CD4-positive, alpha-beta T cell treated with Interleukin-10 for 1 hour (primary cell): ENCODE results near the gene CDH13.

ENCODE experiments used
- DNase-seq: peaks from one replicate; pipeline ENCODE4 v3.0.0-alpha.2; 2020

CDH13 gene

DNA sequence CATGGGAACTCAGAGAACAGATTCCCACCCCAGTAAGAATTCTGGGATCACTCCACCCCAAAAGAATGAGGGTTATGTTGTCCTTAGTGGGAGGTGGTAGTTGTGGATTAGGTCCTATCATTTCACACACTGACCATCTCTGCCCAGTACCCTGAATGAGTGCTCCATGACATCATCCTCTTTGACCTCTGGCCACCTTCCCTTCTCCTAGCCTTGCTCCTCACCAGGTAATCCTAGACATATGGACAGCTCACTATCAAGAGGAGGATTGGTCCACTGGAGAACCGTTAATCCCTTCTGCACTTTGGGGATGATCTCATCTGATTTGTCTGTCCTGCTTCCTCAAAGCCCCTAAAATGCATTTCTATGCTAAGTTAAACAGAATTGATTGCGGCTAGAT is 642.8 kb downstream of the CDH13 start:
- no peak for DNase-seq

DNA sequence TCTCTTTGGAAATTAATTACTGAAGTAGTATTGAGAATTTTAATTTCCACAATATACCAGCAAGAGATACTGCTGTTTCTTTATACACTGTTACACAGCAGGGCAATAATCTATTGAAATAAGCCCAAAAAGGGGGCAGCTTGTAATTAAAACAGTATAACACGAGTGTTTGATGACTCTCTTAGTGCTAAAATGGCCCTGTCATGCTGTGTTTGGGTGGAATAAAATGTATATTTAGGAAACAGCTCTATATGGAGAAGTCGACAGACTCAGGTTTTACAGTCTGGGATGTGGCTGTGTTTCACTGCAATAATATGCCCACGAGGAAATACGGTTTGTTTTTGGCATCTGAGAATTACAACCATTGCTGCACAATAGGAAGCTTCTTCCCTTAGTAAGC is 643.3 kb downstream of the CDH13 start:
- DNase-seq = no peak

DNA sequence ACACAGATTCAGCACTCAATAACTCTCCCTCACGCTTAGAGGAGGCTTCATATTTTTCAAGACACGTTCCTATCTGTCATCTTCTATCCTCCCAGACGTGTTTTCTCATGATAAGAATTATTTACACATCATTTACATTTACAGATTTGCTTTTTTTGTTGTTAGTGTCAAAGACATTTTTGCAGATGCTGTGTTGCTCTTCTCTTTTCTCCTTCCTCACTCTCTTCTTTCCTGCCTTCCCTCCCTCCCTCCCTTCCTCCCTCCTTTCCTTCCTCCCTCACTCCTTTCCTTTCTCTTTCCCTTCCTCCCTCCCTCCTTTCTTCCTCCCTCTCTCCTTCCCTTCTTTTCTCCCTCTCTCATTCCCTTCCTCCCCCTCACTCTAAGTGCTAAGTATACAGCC is 643.9 kb downstream of the CDH13 start:
- DNase-seq = no peak

DNA sequence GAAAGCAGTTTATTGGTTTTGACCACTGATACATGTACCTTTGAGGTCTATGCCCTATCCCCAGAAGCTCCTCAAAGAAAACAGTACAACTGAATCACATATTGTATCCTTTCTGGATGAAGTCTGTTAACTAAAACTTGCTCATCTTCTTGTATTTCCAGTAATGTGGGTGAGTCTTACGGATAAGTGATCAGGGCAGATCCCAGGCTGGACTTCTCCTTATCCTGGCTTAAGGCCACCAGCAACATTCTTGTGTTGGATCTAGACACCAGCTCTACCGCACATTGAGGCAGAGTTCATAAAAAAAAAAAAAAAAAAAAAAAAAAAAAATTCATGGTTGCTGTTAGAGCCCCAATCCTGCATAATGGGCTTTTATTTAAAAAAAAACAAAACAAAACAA is 644.4 kb downstream of the CDH13 start:
- DNase-seq = no peak

DNA sequence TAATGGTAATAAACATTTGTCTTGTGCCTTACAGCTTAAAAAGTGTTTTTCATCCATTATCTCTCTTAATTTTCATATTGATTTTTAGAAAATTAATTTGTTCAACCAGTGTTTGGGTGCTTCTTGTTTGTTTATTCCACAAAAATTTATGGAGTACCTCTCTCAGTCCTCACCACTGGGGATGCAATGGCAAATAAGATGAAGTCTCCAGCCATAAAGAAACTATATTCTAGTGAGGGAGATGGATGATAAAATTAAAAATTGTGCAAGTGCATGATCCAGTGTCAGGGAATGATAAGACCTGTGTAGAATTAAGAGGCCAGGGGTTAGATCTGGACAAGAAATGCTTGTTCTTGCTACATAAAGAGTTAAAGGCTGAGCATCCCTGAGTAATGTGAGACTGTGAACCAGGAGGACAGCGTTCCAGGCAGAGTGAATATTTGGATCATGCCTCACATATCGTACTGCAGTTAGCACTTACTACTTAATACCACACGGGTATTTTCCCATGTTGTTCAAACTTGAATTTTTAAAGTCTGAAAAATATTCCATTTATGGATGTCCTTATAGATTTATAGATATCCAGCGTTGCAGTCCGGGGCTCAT is 645.3 kb downstream of the CDH13 start:
- no peak for DNase-seq

DNA sequence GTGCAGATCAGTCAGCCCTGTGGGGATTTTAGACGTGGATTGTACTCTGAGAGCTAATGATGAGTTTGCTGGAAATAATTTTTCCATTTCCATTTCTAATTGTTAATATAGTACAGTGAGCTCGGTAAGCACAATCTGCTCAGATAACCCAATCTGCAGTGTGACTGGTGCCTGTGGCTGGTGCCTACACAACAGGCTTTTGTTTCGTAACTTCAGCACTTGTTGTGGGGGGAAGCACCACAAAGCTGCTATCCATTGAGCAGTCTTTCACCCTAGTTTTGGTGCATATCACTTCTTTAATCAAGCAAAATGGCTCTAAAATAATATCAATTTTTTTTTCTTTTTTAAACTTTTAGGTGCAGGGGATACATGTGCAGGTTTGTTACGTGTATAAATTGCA is 646.1 kb downstream of the CDH13 start:
- no peak for DNase-seq

DNA sequence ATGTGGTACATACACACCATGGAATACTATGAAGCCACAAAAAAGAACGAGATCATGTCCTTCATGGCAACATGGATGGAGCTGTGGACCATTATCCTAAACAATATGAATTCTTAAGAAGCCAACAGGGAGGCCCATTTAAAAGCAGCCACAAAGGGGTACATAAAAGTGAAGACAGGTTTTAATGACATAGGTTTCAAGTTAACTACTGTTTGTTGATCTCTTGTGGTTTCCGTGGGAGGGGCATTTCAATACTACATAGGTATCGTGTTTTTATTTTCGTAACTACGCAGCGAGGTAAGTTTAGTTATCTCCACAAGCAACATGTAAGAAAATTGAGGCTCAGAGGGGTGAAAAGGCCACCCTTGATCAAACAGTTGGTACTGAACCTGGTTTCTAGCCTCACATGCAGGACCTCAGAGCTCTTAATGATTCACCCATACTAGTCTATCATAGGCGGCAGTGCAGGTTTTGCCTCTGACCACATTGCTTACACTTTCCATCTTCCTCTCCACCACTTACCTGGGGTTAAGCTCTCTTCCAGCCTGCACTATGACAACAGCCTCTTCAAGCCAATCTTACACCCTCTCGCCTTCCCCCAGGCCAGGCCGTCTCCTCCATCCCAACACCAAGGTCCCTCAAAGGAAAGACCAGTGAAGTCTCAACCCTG is 646.9 kb downstream of the CDH13 start:
- no peak for DNase-seq

DNA sequence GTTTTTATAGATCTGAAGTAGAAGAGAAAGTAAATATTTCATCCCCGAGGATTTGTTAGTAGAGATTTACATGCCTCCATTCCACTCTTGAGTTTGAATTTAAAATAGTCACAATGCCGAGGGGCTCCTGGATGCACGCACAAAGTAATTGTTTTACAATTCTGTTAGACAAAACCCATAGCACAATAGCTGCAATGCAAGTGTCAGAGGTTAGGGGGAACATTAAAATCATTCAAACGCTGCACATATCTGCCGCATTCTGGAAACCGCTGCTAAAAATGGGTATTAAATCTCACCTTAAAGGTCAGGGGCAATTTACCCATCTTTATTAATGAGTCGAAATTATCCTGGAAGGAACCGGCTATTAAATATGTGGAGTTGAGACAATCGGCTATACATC is 652.5 kb downstream of the CDH13 start:
- DNase-seq = no peak

DNA sequence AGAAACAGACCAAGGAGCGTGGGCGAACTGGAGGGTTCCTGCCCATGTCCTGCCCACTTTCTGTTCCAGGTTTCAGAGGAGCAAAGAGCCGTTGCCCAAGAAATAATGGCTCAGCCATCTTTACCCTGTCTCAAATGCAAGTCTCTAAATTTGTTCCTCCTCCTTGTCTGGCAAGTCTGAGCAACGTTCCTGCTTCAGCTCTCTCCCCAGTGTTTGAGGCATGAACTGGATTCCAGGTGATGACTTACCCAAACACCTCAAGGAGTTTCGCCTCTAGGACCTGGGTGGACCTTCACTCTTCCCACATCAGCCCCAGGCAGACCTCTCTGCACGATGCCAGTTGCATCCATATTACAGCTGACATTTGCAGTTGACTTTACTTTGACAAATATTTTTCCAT is 659.2 kb downstream of the CDH13 start:
- DNase-seq = no peak

DNA sequence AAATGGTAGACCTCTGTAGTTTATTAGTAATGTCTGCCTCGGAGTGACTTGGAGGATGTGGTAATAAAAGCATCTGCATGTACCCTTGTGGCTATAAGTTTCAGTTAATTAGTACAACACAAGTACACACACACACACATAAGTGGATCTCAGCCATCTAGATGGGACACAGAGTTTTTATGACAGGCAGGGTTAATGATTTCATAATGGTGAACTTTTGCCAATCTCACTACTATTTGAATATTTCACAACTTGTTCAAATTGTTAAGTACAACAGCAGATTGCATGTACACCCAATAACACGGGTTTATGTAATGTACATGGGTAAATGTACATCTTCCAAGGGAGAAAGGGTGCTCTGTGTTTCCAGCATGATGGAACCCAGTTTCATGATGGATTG is 669.7 kb downstream of the CDH13 start:
- no peak for DNase-seq

DNA sequence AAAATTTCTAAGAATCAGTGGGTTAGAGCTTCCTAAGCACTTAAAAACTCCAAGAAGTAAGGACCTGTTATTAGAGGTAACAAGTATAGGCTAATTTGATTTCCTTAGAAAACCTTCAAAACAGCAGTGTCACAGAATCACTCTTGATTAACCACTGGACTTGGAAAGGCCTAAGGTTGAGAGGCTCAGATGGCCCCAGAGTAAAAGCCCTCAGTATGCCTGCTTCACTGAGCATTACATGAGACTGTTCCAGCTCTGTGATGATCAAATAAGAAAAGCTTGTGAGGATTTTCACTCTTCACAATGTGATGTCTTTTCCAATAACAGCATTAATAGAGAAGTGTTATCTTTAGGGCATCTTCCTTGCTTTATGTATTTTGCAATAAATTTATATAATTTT is 671.8 kb downstream of the CDH13 start:
- DNase-seq = no peak

DNA sequence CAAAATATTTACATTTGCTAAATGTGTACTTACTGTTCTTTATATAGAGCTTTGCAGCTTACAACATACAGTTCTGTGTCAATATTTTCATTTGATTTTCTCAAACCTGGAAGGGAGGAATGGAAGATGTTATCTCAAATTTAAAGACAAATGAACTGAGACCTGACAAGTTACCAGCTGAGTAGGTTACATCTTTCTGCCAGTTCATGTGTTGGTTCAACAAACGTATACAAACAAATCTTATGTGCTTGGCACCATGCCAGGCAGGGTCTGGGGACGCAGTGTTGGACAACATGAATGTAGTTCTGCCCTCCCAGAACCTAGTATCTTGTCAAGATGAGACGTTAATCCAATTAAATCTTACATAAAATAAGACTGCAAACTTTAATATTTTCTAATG is 673.6 kb downstream of the CDH13 start:
- DNase-seq = no peak

DNA sequence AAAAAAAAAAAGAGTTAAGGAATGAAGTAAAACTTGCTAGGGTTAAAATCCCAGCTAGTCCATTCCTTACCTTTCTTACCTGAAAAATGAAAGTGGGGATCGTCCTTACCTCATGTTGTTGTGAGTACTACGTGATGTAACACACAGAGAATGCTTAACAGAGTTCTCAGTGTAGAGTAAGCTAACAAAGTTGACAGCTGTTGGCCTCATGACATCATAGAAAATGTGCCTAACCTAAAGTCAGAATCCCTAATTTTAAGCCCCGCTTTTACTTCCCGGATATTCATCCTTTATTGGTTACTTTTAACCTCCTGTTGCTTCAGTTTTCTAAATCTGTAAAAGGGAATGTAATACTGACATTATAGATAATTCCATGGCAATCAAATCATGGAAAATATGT is 675.2 kb downstream of the CDH13 start:
- no peak for DNase-seq

DNA sequence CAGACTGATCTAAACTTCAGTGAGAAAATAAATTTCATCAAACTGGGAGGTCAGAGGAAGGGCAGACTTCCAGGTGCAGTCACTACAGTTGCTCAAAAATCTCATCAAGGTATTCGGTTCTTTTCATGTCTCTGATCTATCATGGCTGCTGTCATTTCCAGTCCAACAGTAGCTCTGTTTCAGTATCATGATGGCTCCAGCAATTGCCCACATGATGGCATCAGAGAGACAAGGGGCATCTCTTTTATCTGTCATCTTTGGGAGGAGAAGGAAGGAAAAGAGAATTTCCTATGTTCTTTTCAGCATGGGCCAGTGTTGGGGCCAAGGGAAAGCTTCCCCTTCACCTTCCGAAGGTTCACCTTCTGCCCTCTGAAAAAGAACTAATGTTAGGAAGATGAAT is 676.1 kb downstream of the CDH13 start:
- no peak for DNase-seq

DNA sequence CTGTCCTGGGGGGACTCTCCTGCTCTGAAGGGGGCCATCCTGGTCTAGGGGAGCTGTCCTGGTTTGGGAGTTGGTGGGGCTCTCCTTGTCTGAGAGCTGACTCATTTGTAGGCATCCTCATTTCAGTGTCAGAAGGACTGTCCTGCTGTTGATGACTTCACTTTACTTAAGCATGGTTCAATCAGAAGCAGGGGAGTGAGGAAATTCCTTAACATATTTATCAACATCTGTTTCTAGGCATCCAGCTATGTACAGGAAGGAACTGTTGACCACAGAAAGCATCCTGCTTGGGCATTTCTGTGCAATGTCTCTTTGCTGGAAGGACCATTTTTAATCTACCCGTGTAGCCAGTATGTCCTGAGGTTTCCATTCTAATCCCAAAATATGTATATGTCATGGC is 678.3 kb downstream of the CDH13 start:
- no peak for DNase-seq

DNA sequence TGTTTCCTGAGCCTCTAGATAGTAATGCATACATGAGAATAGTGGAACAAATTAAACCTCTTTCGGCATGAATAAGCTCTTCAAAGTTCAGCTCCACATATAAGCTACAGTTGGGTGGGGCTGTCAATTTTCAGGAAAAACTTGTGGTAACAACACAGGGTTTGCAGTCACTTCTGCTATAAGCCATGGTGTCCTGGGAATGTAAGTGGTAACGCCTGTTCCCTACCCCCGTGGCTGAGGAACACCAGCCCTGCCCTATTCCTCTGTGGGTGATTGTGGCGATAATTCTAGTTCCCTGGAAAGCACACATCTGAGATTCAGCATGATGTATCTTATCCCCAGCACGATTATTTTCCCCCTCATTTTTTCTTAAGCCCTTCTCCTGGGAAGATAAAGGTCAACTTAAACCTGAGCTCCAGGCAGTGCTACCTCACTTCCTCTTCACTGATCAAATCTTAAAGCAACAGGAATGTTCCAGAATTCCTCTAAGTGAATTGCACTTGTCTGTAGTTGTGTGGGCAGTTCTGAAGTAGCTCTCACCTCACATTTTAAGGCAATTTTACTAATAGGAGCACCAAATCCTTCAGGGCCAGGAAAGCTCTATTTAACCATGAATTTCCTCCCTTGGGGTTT is 680.3 kb downstream of the CDH13 start:
- DNase-seq = no peak

DNA sequence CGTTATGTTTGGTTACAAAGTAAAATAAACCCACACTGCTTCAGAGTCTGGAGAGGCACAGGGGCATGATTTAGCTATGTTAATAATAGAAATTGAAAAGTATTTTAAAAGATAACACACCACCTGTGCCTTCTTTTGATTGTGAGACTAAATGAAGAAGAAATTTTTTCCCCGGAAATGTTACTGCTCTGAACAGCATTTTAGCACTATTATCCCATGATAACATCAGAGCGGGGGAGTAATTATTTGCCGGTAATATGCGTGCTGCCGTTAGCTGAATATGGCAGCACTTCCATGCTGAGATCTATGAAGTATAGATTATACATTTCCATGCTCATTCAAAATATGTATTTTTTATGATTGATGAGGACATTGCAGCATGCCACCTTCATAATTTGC is 680.8 kb downstream of the CDH13 start:
- no peak for DNase-seq

DNA sequence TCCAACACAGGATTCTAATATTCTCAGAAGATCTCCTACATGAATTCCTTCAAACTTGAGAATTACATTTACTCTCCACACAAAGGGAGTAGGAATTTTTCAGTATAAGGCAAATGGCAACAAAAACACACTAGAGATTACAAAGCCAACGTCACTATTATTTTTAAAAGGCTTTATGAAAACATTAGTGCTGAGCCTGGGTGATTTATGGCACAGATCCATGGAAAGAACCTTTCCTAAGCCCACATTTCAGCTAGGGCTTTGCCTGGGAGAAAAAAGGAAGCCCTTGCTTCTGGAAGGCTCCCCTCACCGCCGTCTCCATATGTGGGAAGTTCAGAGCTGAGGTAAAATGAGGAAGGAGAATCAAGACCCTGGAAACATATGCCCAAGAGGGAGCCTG is 681.6 kb downstream of the CDH13 start:
- DNase-seq = no peak

DNA sequence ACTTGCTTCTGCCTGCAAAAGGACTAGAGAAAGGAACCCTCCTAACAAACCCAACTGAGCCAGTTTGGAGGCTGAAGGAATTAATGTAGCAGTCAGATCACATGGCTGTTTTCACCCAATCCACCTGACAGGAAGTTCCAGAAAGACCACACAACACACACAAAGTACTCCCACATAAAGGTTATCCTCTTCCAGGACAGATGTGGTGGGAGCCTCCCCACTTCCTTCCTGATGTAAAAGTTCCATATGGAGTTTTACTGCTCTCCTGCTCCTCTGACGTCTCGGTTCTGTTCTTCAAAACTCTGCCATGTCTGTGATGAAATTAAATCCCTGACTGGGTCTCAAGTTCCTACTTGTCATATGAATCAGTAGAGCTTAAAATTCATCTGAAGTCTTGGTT is 684.0 kb downstream of the CDH13 start:
- no peak for DNase-seq

DNA sequence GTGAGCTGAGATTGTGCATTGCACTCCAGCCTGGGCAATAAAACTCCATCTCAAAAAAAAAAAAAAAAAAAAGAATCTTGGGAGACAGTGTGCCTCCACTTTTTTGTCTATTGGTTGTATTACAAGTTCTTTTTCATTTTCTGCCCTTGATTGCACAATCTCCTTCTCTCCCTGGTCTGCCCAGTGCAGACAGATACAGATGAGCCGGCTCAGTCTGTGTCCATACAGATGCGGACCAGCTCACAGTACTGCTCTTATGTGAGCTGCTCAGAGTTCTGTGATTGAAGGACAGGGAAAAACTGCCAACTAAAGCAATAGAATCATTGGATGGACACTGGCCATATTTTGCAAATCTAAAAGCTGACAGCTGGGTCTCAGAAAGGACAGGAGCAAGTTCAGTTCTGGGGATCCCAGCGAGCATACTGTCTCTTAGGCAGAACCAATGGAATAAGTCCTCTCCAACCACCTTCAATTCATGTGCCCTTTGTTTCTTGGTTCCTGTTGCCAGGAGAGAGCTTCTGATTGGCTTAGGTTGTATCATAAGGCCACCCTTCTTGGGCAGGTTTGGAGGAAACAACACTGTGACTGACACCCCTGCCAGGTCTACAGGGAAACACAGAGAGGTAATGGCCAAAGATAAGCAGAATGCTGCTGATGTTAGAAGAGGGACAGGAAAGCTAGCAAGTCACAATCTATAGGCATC is 685.4 kb downstream of the CDH13 start:
- no peak for DNase-seq

DNA sequence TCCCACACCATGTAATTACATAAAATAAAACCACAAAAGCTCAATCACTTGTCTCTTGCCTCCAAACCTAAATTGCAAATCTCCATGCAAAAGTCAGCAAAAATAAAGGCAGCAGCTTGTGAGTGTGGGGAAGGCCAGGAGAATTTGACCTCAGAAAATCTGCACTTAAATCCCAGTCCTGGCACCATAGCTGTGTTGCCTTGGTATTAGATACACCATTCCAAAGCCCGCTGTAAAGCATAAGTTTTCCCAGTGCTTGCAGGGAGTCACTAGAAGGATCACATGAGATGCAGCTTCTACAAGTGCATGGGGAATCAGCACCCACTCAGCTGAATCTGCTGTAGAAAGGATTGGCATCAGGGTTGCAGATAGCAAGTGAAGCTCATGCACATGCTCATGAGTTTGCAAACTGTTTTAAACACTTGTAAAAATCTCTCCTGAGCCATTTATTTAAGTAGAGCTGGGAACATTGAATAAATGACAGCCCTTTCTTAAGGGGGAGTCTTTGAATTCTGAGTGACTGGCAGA is 686.0 kb downstream of the CDH13 start:
- DNase-seq = no peak

DNA sequence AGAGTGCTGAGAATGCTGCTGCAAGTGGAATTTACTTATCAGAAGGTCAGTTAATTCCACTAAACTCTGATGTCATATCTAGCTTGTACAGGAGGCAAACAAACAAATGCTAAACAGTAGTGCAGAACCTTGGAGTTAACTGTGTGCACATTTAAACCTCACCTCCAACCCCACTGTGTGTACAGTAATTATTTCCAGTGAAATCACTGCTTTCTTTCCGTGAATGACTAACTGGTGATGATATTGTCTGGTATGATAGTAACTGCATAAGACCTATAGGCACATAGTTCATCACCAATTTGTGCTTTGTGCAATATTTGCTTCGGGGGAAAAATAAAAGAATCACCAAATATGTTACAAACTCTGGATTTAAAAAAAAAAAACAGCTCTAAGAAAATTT is 688.5 kb downstream of the CDH13 start:
- no peak for DNase-seq

DNA sequence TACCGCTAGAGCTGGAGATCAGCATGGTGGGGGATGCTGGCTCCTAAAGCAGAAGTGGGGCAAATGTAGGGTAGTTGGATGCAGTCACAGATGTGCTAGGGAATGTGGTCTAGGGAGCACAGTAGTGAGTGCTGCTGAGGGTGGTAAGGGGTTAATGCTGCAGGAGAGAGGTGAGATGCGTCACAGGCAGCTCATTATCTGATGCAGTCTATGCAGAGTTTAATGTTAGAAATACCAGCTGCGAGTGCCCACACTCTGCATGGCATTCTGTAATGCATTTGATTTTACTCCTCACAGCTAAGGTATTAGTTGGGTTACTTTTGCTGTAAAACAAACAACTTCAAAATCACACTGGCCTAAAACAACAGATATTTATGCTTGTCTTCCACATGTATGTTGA is 689.7 kb downstream of the CDH13 start:
- DNase-seq = no peak

DNA sequence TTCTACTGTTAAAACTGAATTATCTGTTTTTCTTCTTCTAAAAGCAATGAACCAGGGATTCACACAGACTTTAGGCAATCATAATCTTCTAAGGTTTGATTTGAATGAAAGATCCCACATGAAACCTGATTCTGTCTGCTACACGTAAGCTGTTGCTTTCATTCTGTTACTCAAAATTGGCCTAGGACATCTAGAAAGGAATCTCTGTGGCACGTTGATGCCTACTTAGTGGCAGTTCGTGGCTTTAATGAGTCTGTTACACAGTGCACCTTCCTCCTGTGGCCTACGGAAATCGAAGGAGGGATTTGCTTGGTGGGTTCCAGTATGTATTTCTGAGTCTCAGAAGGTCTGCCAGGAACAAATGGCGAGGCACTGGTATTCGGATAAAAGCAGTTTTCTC is 691.6 kb downstream of the CDH13 start:
- DNase-seq = no peak
